Fibroblast of skin of left quadriceps (primary cell): ENCODE data around the gene NPAS3.

Source experiments
- DNase-seq, 2 experiments: peaks; one replicate each; pipeline ENCODE4 v3.0.0-alpha.2; 2013; ENCODE audit warnings: low read depth in 2 of 2

Gene NPAS3

GRCh38 chr14:33836900-33837577 lies 898.4 kb downstream of the NPAS3 start:
- DNase-seq: no peak

- DNase-seq: no peak
These were observed 899.4 kb downstream of the NPAS3 start for GRCh38 chr14:33837943-33838683.

GRCh38 chr14:33839193-33840076 lies 900.8 kb downstream of the NPAS3 start:
- peak in 1 of 2 experiments; percentile 17 for DNase-seq

GRCh38 chr14:33840797-33841196 lies 902.1 kb downstream of the NPAS3 start:
- no peak for DNase-seq

- DNase-seq: no peak
These were observed 903.6 kb downstream of the NPAS3 start for GRCh38 chr14:33842299-33842698.

- DNase-seq: no peak
These were observed 905.4 kb downstream of the NPAS3 start for GRCh38 chr14:33844118-33844517.

- DNase-seq: no peak
These were observed 907.6 kb downstream of the NPAS3 start for GRCh38 chr14:33846100-33846824.

GRCh38 chr14:33847066-33847465 lies 908.4 kb downstream of the NPAS3 start:
- no peak for DNase-seq

- no peak for DNase-seq
These were observed 909.3 kb downstream of the NPAS3 start for GRCh38 chr14:33848009-33848408.

GRCh38 chr14:33848706-33849454 lies 910.2 kb downstream of the NPAS3 start:
- DNase-seq: peak in 1 of 2 experiments; percentile 4

- no peak for DNase-seq
These were observed 910.7 kb downstream of the NPAS3 start for GRCh38 chr14:33849455-33849801.

- DNase-seq: no peak
These were observed 912.1 kb downstream of the NPAS3 start for GRCh38 chr14:33850826-33851225.

GRCh38 chr14:33851366-33851765 lies 912.7 kb downstream of the NPAS3 start:
- DNase-seq: no peak

GRCh38 chr14:33851931-33852330 lies 913.3 kb downstream of the NPAS3 start:
- DNase-seq: no peak
